Stimulated activated CD8-positive, alpha-beta memory T cell treated with anti-CD3 and anti-CD28 coated beads, Interleukin-4, amount 100 ng/mL, for 24 hours (primary cell): ENCODE measurements around the gene ITPR2.
"Not testable (repeated sequence)": the region's sequence is repeated elsewhere in the genome, so short reads cannot be mapped to it uniquely, and the experiment has no call there.

ENCODE experiments used
- DNase-seq: peaks from one replicate; pipeline ENCODE4 v3.0.0-alpha.2; 2020; ENCODE audit warnings: low read depth

ITPR2 gene

DNA sequence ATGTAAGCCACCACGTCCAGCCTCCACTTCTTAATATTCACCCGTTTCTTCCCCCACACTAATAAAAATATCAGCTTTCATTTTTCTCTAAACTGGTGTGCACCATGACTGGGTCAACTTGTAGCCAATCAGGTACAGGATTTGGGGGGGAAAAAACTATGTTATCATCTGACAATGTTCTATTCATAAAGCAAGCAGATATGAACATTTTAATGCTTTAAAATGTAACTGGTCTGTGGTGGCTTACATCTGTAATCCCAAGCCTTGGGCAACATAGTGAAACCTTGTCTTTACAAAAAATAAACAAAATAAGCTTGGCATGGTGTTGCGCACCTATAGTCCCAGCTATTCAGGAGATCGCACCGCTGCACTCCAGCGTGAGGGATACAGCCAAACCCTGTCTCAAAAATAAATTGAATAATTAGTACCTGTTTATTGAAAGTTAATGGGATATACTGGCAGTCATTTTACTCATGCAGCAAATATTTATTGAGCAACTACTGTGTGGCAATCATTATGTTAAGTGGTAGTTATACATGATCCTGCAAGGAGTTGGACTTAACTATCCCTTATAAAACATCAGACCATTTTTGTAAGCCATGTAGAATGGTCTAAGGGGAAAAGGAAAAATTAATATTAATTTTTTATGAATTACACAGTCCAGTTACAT, 15.3 kb upstream of the ITPR2 start:
- no peak for DNase-seq

DNA sequence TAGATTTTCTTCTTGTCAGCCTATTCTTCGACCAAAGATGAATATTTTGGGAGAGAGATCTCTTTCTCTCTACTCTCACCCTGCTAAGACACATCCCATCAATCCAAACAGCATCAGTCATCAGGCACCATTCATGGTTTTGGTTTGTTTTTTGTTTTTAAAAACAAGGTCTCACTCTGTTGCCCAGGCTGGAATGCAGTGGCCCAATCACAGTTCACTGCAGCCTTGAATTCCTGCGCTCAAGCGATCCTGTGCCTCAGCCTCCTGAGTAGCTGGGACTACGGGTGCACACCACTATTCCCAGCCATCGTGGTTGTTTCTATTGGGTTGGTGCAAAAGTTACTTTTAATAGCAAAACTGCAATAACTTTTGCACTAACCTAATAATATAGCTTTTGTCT, 14.4 kb upstream of the ITPR2 start:
- no peak for DNase-seq

DNA sequence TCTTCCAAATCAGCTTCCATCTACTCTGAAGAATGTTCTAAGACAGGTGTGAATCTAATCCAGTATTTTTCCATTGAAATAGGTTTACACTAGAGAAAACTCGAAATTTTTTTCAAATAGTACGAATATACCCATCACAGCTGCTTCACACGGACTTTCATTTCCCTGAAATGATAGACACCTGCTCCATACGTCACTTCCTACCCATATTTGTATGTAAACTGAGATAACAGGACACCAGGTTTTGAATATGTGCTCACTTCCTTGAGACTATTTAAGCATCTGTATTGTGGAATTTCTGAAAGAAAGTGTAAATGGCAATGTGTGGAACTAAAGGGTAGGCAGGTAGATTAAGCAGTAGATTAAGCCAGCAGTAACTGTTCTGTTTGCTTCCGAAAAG, 13.4 kb upstream of the ITPR2 start:
- DNase-seq: no peak

DNA sequence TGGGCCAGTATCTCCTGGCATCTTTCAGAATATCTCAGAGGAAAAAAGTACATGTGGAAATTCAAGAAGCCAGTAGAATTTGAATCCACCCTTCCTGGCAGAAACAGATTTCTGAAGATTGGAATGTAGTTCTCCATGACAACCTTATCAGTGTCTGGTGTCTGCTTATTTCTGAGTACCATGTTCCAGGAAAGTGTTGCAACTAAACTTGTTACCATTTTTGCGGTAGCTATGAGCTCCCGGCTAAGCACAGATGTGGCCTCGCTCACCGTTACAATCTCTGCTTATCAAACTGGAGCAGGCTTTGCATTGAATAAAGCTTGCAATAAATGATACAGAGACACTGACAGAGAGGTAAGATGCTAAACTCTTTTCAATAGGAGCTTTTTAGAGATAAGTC, 13.0 kb upstream of the ITPR2 start:
- DNase-seq: no peak

DNA sequence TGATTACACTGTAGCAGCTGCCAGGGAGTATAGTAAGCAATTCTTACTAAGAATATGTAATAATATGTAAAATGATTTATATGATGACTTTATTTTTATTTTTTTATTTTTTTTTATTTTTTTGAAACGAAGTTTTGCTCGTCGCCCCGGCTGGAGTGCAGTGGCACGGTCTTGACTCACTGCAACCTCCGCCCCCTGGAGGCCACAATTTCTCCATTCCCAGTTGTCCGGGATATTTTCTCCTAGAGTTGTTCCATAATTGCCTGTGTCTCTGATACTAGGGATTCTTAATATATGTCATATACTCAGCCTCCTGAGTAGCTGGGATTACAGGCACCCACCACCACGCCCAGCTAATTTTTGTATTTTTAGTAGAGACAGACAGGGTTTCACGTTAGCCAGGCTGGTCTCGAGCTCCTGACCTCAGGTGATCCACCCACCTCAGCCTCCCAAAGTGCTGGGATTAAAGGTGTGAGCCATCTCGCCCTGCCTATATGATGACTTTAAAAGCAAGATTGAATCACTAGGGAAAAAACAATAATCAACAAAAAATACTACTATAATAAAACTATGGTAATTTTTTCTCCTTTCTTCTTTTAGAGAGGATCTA, 12.2 kb upstream of the ITPR2 start:
- no peak for DNase-seq

DNA sequence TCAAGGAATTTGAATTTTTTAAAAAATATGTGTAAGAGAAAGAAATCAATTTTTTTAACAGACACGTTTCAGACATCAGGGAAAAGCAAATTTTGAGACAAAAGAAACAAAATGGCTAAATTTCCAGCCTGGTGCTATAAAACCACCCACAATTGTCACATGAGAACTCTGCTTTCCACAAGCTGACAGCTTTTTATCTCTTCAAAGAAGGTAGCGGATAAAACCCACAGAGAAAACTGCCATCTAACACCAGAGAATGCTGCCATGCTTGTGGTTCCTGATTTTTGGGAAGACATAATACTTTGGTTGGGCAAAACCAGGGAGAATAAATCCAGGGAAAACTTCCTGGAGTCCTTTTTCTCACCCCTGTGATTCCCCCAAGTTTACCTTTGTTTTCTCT, 10.3 kb upstream of the ITPR2 start:
- no peak for DNase-seq

DNA sequence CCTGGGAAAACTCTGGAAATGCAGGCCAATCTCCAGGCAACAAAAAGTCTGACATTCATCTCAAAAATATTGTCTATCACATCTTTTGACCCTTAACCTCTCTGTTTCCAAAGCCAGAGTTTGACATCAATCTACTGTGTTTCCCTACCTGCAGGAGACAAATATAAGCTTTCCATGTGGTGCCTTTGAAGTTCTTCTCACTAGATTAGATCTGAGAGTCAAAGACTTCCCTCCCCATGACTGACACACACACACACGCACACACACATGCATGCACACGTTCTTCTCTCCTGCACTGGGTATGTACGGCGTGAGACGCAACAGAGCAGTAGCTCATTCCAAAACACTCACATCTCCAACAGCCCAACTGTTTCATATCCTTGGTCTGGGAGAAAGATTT, 8.1 kb upstream of the ITPR2 start:
- no peak for DNase-seq

DNA sequence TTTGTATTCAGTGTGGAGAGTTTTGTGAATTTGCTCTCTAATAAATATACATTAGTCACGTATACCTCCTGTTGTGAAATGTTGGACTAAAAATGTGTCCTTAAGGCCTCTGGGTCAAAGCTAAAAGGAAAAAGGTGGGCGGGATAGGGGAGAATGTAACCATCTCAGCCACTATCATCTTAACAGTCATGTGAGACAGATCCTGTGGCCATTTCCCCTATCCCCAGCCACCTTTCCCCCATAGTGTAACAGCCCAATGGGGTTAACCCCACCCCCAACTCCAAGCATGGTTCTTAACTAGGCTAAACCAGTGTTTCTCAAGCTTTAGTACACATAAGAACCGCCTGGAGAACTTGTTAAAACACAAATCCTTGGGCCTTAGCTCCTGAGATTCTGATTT, 6.5 kb upstream of the ITPR2 start:
- no peak for DNase-seq

DNA sequence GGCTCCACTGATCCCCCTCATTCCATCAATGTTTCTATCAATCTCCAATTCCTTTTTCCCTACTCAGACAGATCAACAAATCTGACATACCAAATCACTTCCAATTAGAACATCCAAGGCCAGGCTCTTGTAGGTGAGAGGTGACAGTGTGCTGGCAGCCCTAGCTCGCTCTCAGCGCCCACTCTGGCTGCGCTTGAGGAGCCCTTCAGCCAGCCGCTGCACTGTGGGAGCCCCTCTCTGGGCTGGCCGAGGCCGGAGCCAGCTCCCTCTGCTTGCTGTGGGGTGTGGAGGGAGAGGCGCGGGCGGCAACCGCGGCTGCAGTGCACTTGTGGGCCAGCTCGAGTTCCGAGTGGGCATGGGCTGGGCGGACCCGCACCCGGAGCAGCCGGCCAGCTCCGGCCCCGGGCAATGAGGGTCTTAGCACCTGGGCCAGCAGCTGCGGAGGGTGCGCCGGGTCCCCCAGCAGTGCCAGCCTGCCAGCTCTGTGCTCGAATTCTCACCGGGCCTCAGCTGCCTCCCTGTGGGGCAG, 6.0 kb upstream of the ITPR2 start:
- no peak for DNase-seq

DNA sequence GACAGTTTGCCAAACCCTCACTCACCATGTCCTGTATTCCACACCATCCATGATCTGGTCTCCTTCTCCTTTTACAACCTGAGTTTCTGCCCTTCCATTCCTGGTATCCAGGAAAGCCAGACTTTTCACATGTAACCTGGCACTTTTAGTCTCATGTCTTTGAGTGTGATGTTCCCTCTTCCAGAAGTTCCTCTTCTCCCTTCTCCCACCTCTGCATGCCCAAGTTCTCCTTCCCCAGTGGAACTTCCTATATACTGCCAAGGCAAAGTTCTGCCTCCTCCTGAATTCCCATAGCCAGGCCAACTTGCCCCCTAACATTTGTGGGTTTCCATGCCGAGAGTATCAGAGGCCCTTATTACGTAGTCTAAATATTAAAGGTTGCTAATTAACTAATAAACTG, 3.2 kb upstream of the ITPR2 start:
- no peak for DNase-seq

DNA sequence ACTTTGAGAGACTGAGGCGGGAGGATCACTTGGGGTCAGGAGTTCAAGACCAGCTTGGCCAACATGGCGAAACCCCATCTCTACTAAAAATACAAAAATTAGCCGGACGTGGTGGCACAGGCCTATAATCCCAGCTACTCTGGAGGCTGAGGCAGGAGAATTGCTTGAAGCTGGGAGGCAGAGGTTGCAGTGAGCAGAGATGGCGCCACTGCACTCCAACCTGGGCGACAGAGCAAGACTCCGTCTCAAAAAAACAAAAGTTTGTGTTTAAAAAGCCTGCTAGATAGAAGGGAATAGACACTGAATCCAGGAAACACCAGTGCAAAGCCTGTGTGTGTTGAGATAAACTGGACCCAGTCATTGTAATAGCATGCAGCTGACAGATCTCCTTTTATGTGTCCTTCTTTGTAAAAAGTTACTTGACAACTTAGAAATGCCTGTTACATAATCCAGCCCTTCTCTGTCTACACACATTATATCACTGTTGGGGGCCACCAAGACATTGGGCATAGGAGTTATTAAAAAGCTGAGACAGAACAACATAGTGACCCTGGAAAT, 1.6 kb upstream of the ITPR2 start:
- not testable (repeated sequence) for DNase-seq

DNA sequence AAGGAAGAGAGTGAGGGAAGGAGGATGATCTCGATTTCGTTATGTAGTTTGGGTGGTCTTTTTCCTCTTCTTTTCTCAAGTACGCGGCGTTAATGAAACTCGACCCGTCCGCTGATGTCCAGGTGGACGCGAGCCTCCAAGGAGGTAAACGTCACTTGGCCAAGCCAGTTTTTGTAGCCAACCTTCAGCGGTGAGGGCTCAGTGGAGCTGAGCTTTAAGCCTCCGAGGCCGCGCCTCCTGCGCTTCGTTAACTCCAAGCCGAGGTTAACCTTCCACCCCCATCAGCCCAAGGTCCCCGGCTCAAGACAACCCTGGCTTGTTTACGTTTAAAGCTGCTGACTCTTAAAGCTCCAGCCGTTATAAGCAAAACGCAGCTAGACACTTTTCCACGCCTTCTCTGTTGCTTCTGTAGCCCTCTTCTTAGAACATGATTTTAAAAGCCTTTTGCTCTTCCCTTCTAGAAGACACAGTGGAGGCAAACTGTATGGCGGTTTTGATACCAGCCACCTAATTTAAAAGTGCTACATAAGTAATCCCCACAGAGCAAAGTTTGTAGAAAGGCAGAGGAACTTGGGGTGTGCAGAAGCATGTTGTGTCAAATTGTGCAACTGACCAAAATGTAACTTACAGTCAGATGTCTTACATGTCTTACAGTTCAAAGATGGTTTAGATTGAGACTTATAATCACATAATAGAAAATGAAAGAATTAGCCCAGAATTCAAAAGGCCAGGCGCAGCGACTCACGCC, 923 bp upstream of the ITPR2 start:
- DNase-seq: peak; percentile 11

DNA sequence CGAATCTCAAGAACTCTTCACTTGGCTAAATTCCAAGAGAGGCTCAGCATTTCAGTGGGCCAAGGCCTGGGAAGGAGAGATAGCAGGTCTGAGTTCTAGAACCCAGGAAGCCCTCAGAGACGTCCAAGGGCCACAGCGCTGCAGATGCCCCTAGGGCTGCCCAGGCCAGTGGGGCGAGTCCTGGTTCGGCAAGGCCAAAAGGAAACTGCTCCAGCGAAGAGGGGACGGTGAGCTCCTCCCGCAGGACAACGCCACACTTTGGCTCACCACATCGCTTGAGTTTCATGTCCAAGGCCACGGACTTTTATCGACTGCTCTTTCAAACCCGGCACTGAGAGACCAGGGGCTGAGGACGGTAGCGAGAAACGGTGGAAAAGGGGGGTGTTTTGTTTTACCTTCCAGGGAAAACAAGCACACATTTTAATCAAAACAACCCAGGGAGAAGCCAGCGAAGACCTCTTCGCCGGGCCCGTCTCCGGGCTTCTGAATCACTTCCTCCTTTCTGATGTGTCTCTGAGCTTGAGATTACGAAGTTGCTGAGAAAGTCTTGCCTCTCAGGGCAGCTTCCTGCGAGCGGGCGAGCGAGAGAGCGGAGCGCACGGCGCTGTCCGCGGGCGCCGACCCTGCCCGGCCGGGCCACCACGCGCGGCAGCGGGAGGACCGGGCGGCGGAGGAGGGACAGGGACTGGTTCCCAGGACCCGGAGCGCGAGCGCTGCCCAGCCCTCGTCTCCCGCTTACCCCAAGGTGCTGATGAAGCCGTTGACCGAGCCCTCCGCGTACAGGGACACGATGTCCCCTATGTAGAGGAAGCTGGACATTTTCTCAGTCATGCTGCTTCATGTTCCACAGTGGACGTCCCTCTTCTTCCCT, 808 bp downstream of the ITPR2 start:
- DNase-seq: peak; percentile 44

DNA sequence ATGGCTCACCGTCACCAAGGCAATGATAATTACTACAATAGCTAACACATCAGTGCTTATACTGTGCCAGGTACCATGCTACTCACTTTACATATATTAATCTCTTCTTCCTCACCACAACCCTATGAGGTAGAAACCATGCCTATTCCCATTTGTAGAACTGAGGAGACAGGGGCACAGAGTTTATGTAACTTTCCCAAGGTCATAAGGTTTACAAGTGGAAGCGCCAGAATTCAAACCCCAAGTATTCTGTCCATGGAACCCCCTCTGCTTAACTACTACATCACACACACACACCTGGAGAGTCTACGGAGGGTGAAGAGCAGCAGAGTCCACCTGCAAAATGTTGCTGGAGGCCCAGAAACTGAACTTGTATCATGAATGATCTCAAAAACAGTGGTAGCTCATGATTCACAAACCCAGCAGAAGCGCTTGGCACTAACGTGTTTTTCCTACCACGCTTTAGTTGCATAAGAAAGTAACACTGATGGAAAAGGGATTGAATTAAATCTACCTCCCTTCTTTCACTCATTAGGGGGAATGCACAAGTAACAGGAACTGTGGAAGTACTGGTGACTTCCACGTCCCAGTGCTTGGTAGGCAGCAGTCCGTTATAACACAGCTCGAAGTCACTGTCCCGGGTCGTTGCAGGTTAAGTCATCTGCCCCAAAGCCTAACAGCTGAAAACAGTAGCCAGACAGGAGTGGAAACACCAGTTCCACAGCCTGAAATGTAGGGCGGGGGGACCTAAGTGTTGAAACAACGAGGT, 2.0 kb downstream of the ITPR2 start:
- no peak for DNase-seq

DNA sequence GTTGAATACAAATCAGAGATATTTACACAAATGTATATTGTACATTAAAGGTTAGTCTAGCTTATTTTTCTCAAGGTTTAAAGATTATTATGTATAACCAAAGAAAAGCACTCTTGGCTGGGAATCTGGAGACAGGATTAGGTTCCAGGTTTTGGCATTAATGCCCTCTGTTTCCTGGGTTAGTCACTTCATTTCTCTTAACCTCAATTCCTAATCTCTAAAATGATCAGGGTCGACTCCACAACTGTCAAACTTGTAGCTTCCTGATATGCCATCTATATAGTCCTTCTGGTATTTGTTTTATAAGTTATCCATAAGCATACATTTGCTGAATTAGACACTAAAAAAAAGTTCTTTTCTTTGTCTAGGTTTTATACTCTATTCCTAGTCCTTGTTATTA, 2.6 kb downstream of the ITPR2 start:
- DNase-seq: no peak

DNA sequence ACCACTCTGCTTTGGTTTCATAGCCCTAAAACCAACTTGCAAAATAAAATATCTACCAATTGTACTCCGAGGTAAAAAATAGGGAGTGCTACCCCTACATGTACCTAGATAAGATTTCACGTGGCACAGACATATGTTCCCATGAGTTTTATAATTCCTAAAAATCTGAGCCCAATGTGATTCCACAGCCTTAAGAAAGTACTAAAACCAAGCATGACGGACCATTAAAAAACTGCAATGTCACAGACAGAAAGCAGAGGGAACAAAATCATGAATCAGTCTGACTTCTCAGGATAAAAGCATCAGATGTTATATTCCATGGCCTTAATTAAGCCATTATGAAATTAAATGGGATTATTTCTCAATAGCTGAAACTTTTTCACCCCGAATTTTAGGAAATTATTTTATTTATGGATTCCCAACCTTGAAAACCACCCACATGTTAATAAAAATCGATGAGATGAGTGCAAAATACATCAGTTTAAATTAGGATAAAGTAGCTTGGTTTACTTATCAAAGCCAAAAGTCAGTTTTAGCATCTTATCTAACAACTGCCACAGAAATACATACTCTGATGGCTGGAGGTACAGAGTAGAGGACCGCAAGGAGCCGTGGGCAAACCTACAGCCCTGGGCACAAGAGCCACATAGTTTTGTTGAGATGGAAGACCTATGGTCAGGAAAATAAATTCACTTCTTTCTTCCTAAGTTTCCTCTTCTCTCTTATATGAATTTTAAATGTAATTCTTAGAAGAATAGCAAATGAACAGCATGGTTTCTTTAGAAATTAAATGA, 4.5 kb downstream of the ITPR2 start:
- no peak for DNase-seq

DNA sequence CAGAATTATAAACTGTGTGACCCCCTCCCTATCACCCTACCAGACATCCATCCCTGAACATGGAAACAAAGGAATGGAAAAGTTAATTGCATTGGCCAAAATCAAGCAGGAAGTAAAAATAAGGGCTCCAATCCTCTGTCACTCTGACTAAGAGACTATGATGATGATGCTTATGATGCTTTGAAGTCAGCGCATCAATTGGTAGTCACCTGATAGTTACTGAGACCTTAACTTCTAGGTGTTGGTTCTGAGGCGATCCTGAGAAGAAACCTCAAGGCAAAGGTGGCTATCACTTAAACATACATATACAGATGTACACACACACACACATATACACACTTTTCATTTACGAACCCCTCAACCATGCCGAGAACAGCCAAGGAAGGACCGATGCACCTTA, 6.6 kb downstream of the ITPR2 start:
- DNase-seq: no peak

DNA sequence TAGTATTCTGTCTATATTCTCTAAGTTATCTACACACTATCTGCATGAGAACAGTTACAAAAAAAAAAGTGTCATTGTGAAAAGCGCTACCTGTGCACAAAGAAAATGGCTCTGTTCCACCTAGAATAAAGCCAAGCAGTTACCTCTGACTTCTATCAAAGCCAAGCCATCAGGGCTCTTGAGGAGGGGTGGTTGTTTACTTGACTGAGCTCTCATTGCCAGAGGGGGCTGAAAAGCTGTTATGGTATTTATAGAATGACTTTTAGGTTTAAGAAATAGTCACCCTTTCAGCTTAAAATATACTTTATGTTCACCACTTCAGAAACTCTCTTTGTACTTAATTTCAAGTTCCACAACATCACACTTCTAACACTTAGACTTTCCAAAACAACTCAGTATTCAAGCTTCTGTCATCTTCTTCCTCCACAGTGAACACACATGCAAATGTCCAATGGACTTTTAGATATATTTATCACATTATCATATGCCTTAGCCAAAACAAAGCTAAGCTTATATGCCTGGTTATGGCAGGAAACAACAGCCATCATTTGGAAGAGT, 7.5 kb downstream of the ITPR2 start:
- no peak for DNase-seq

DNA sequence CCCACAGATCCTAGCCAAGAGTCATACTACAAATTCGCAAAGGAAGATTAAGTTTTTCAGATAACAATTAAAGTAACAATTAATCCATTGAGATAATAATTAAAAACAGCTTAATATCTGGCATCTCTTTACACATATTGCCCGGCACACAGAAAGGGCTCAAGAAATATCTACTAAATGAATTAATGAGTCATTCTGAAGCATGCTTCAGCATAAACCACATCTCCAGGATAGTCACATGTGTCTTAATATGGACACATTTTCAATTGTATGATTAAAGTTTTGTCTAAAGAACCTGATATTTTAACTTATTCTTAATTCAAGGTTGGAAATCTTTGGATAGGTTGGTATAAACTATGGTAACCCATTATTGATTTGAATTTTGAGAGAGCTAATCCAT, 9.6 kb downstream of the ITPR2 start:
- DNase-seq: no peak

DNA sequence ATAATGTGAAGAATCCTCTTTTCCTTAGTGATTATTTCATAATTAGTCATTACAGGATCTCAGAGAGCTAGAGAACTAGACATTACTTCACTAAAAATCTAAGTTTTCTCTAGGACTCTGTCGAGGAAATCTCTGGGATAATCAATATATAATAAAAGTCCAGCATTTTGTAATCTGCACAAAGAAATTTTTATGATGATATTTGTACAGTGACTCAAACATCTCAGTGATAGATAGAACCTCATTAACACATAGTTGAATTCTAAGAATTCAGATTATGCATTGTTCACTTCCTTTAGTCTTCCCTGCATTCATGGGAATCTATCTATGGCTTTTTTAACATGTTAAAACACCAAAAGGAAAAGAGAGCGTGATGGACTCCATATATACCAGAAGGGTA, 11.0 kb downstream of the ITPR2 start:
- DNase-seq: no peak
